Activated naive CD8-positive, alpha-beta T cell treated with anti-CD3 and anti-CD28 coated beads, Interleukin-2, amount 10 ng/mL, durations not matched to agents 7 days and 5 days (primary cell): Measurements from ENCODE around the gene CPXM2. TPM values are rescaled to one million over a fixed set of nuclear protein-coding genes. Genes with fewer than 3 reads are reported as not detected.

Experiments
- ATAC-seq: fragments of 150-1000 bp; cut with Tn5 transposase; one replicate; pipeline ENCODE4 v1.10.0; 2021; ENCODE audit warnings: low read depth, moderate library complexity
- POLR2A ChIA-PET: fragments of 350-600 bp; sonication (Branson Sonifier 250); formaldehyde crosslinking; loops from one replicate; lab custom pipeline; 2021; ENCODE audit warnings: antibody characterized with exemption; lab: Charles Lee
- DNase-seq: peaks from one replicate; pipeline ENCODE4 v3.0.0; 2021
- H3K27ac Mint-ChIP-seq: one replicate; pipeline ENCODE4 v1.8.0; 2022; ENCODE audit warnings: mild to moderate bottlenecking, mixed read lengths
- H3K27me3 Mint-ChIP-seq: one replicate; pipeline ENCODE4 v1.8.0; 2022; ENCODE audit warnings: mild to moderate bottlenecking, moderate library complexity, mixed read lengths
- H3K36me3 Mint-ChIP-seq: one replicate; pipeline ENCODE4 v1.8.0; 2021; ENCODE audit warnings: mild to moderate bottlenecking, mixed read lengths
- H3K4me1 Mint-ChIP-seq: one replicate; pipeline ENCODE4 v1.8.0; 2021; ENCODE audit warnings: mixed read lengths
- H3K4me3 Mint-ChIP-seq: one replicate; pipeline ENCODE4 v1.8.0; 2022; ENCODE audit warnings: mild to moderate bottlenecking, moderate library complexity, mixed read lengths
- H3K9me3 Mint-ChIP-seq: one replicate; pipeline ENCODE4 v1.8.0; 2021; ENCODE audit warnings: mixed read lengths
- total RNA-seq, 2 experiments: library from RNA; stranded (reverse); gene quantifications; one replicate each; pipeline ENCODE4 v1.2.3, GENCODE V29; 2021

Gene CPXM2
- total RNA-seq, 2 experiments from 2014 or later: not detected

DNA sequence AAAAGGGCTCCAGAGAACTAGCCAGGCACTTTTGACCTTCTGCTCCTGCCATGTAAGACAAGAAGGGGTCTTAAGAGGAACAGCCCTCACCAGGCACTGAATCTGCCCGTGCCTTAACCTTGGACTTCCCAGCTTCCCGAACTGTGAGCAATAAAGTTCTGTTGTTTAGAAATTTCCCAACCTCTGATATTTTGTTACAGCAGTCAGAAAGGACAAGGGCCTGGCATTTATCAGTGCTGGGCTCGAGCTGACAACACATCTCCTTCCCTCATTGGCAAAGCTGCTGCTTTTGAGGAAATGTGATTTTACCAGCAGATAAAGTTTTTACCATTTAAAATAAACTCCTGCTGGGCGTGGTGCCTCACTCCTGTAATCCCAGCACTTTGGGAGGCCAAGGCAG lies 122.0 kb downstream of the CPXM2 start:
- H3K9me3 Mint-ChIP-seq: peaks cover 9% of the 10 kb centered on the region
- no peak overlapping the region for H3K27ac Mint-ChIP-seq
- peaks cover 2% of the 10 kb centered on the region for H3K36me3 Mint-ChIP-seq
- peaks cover 4% of the 10 kb centered on the region for H3K4me1 Mint-ChIP-seq
- ATAC-seq: no peak
- DNase-seq: no peak
- no peak overlapping the region for H3K4me3 Mint-ChIP-seq
- POLR2A ChIA-PET: no interaction called here
- H3K27me3 Mint-ChIP-seq: peaks cover 12% of the 10 kb centered on the region

DNA sequence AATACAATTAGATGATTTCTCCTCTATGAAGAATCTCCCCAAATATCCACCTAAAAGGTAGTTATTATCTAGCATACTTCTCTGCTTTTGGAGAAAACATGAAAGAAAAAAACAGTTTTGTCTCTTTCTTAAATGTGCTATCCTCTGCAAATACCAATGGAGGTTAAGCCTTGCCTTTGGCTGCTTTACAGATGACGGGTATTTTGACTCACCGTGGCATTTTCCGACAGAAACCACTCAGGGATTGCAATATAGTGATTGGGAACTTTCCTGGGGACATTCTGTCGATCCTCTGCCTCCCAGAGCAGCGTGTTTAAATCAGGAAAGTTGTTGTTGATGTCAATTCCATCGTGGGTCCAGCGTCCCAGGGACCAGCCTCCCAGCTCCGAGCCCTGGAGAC lies 124.8 kb downstream of the CPXM2 start:
- H3K4me1 Mint-ChIP-seq: no peaks in the 10 kb centered on the region
- no peak overlapping the region for H3K27ac Mint-ChIP-seq
- POLR2A ChIA-PET: no interaction called here
- DNase-seq (no peak), ATAC-seq (no peak)
- H3K4me3 Mint-ChIP-seq: no peak overlapping the region
- H3K36me3 Mint-ChIP-seq: no peaks in the 10 kb centered on the region
- peaks cover 20% of the 10 kb centered on the region for H3K27me3 Mint-ChIP-seq
- peaks cover 7% of the 10 kb centered on the region for H3K9me3 Mint-ChIP-seq

DNA sequence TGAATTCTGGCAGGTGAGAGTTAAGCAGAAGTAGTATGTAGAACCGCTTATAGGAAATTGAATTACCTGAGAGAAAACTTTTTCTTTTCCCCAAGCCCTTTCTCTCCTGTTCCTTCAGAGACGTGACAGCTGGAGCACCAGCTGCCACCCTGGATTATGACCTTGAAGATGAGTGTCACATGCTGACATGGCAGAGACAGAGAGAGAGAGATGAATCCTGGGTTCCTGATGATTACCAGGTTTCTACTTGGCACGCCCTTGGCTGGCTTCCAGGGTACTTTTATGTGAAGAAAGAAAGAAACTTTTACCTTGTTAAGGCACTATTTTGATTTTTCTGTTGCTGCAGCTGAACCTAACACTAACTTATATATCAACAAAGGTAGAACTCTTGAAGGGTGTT lies 125.6 kb downstream of the CPXM2 start:
- POLR2A ChIA-PET: no interaction called here
- Mint-ChIP-seq H3K36me3 (no peaks in the 10 kb centered on the region), H3K4me3 (no peak overlapping the region), H3K27me3 (peaks cover 20% of the 10 kb centered on the region), H3K9me3 (peaks cover 2% of the 10 kb centered on the region), H3K27ac (no peak overlapping the region), H3K4me1 (no peaks in the 10 kb centered on the region)
- no peak for ATAC-seq
- no peak for DNase-seq

DNA sequence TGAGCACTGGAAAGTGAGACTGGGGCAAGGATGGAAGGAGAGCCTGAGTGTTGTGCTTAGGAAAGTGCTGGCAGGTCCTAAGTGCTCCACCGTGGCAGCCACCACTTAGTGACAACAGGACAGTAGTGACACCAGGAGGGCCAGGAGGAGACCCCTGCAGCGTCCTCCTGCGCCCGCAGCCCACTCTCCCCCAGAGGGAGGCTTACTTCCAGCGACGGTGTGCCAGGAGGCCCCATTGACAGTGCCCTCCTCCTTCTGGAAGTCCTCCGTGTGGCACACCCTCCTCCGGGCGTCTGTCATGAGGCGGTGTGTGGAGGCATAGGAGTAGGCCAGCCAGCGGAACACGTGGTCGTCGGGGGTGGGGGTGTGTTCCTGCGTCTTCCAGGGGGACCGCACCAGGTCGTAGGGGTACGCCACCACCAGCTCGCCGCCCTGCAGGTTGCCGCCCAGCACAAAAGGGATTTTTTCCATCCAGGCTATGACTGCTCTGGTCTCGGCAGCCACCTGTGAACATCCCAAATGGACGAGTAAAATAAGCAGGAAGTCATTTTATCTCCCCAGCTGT lies 129.9 kb downstream of the CPXM2 start:
- ATAC-seq (no peak), DNase-seq (no peak)
- Mint-ChIP-seq H3K27me3 (peaks cover 14% of the 10 kb centered on the region), H3K27ac (no peak overlapping the region), H3K4me1 (no peaks in the 10 kb centered on the region), H3K9me3 (no peaks in the 10 kb centered on the region), H3K36me3 (no peaks in the 10 kb centered on the region), H3K4me3 (no peak overlapping the region)
- POLR2A ChIA-PET: no interaction called here

DNA sequence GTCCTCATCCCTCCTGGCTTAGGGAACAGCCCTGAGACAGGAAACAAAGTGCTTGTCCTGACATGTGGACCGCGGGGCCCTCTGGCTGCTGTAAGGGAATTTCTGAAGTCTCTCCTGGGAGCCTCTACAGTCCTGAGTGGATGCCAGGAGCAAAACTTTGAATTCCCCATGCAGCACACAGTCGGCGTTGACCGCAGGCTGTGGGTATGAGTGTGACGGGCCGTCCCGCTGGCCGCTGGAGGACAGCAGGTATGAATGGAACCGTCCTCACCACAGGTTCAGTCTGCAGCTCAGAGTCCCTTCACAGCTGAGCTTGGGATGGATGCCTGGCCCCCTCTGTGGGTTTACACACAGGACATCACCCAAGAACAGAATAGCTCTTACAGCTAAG lies 130.6 kb downstream of the CPXM2 start:
- Mint-ChIP-seq H3K4me3 (no peak overlapping the region), H3K4me1 (no peaks in the 10 kb centered on the region), H3K36me3 (no peaks in the 10 kb centered on the region), H3K27ac (no peak overlapping the region), H3K27me3 (peaks cover 11% of the 10 kb centered on the region), H3K9me3 (no peaks in the 10 kb centered on the region)
- ATAC-seq (no peak), DNase-seq (no peak)
- POLR2A ChIA-PET: no interaction called here

DNA sequence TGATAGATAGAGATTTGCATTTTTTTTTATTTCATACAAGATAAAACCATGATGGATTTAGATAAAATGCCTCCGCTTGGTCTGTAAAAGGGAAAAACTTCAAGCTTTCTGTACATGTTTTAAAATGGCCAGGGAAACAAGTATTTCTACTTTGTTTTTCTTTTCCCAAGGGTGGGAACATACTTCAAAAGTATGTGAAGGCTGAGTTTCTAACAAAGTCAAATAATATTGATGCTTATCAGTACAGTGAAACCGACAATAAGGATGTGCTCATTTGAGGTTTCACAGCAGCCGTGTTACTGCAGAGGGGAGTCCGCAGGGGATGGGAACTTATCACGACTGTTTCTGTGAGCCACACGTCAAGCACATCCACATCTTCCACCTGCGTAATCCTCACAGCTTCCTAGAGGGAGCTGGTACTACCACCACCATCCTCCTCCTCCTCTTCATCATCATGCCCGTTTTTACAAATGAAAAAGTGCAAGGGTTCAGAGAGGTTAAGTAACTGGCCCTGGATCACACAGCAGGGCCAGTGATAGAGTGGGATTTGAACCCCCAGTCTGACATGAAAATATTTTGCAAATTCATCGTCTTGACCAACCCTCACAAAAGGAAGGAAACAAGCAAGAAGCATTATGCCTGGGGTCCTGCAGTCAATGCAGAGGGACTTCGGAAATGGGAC lies 131.1 kb downstream of the CPXM2 start:
- no peak for DNase-seq
- Mint-ChIP-seq H3K4me1 (no peaks in the 10 kb centered on the region), H3K9me3 (no peaks in the 10 kb centered on the region), H3K4me3 (no peak overlapping the region), H3K27ac (no peak overlapping the region), H3K36me3 (no peaks in the 10 kb centered on the region), H3K27me3 (peaks cover 8% of the 10 kb centered on the region)
- POLR2A ChIA-PET: no interaction called here
- ATAC-seq: no peak

DNA sequence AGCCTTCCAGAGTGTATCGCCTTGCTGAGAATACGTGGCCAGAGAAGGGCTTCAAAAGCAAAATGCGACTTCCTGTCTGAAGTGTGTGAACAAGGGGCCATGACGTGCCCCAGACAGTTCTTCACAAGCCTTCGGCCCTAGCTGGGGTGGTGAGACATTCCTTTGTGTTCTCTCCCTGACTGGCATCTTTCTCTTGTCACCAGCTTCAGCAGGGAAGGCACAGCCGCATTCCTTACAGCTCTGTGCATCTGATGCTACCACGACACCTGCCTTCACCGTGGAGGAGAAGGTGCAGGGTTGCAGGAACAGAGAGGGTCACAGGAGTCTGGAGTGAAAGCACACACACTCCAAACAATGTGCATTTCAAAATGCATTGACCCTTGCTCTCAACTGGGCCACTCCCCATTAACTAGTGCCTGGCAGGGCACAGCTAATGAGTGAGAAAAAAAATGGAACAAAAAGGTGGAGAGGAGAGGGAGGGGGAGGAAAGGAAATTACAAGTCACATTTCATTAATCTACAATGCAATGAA lies 132.0 kb downstream of the CPXM2 start:
- Mint-ChIP-seq H3K27ac (no peak overlapping the region), H3K36me3 (no peaks in the 10 kb centered on the region), H3K27me3 (peaks cover 10% of the 10 kb centered on the region), H3K4me1 (no peaks in the 10 kb centered on the region), H3K9me3 (no peaks in the 10 kb centered on the region), H3K4me3 (no peak overlapping the region)
- POLR2A ChIA-PET: no interaction called here
- no peak for DNase-seq
- ATAC-seq: no peak

DNA sequence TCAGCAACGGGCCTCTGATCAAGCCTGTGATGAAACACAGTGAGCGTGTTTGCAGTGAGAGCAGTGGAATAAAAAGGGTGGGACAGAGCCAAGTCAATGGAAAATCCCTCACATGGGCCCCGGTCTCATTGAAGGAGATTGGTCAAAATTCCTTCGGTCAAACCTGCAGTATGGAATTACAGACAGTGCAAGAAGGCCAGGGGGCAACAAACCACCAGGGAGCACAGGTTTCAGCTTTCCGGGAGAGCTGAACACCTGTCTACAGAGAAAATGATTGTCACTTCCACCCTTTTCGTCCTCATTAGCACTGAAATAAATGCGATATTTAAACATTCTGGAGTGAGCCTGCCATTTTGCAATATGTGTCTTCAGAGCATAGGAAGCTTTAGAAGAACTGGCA lies 132.6 kb downstream of the CPXM2 start:
- Mint-ChIP-seq H3K4me1 (no peaks in the 10 kb centered on the region), H3K9me3 (no peaks in the 10 kb centered on the region), H3K4me3 (no peak overlapping the region), H3K36me3 (no peaks in the 10 kb centered on the region), H3K27ac (no peak overlapping the region), H3K27me3 (peaks cover 8% of the 10 kb centered on the region)
- DNase-seq (no peak), ATAC-seq (no peak)
- POLR2A ChIA-PET: no interaction called here

DNA sequence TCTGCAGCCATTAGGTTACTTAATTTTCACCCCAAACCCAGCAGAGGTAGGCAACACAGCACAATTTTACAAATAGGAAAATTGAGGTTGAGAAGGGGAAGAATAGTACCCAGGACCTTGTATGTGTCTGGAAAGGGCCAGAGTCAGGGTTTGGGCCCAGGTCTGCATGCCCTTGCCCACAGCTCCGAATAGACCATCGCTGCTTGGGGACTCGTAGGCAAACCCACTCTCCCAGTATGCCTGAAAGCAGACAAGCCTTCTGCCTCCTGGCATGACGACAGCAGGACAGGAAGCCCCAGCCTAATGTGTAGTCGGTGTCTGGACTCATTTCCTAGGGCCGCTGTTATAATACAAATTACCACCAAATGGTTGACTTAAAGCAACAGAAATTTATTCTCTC lies 133.8 kb downstream of the CPXM2 start:
- Mint-ChIP-seq H3K4me1 (no peaks in the 10 kb centered on the region), H3K27ac (no peak overlapping the region), H3K36me3 (no peaks in the 10 kb centered on the region), H3K27me3 (peaks cover 4% of the 10 kb centered on the region), H3K9me3 (no peaks in the 10 kb centered on the region), H3K4me3 (no peak overlapping the region)
- ATAC-seq (no peak), DNase-seq (no peak)
- POLR2A ChIA-PET: no interaction called here

DNA sequence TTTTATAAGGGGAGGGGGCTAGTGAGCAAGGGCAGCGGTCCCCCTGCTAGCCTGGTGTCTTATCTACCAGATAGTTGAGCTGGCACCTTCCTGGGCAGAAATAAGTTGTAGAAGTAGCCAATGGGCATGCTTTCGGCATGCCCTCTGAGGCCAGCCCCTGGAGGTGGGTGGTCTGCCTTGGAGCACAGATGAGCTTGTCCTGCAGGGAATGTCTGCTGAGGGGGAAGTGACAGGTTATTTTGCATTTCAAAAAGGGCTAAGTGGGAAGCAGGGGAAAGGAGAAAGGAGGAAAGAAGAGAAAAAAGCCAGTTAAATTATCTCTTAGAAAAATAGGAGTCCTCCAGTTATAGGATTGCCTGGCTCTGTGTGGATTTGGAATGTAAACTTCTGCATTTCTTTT lies 136.5 kb downstream of the CPXM2 start:
- ATAC-seq: no peak
- no peak for DNase-seq
- H3K36me3 Mint-ChIP-seq: no peaks in the 10 kb centered on the region
- no peaks in the 10 kb centered on the region for H3K4me1 Mint-ChIP-seq
- H3K27me3 Mint-ChIP-seq: peaks cover 2% of the 10 kb centered on the region
- POLR2A ChIA-PET: no interaction called here
- no peak overlapping the region for H3K4me3 Mint-ChIP-seq
- H3K27ac Mint-ChIP-seq: no peak overlapping the region
- H3K9me3 Mint-ChIP-seq: peaks cover 1% of the 10 kb centered on the region

DNA sequence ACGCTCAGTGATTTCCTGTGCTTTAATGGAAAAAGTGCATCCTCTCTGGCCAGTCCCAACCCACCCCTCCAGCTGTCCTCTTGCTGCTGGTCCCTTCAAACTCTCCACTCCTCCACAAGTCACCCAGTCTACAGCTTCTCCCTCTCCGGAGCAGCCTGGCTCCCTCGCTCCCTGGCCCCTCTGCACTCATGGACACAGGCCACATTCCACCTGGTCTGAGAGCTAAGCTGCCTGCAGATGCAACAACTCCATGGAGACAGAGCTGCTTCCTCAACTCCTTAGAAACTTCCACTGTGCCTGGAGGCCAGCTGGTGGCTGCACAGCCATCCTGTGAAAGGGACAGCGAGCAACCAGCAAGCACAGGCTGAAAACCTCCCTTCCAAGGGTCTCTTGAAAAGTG lies 137.5 kb downstream of the CPXM2 start:
- no peak overlapping the region for H3K4me3 Mint-ChIP-seq
- H3K27ac Mint-ChIP-seq: no peak overlapping the region
- H3K4me1 Mint-ChIP-seq: no peaks in the 10 kb centered on the region
- H3K27me3 Mint-ChIP-seq: peaks cover 2% of the 10 kb centered on the region
- POLR2A ChIA-PET: no interaction called here
- peaks cover 1% of the 10 kb centered on the region for H3K9me3 Mint-ChIP-seq
- DNase-seq (no peak), ATAC-seq (no peak)
- no peaks in the 10 kb centered on the region for H3K36me3 Mint-ChIP-seq

DNA sequence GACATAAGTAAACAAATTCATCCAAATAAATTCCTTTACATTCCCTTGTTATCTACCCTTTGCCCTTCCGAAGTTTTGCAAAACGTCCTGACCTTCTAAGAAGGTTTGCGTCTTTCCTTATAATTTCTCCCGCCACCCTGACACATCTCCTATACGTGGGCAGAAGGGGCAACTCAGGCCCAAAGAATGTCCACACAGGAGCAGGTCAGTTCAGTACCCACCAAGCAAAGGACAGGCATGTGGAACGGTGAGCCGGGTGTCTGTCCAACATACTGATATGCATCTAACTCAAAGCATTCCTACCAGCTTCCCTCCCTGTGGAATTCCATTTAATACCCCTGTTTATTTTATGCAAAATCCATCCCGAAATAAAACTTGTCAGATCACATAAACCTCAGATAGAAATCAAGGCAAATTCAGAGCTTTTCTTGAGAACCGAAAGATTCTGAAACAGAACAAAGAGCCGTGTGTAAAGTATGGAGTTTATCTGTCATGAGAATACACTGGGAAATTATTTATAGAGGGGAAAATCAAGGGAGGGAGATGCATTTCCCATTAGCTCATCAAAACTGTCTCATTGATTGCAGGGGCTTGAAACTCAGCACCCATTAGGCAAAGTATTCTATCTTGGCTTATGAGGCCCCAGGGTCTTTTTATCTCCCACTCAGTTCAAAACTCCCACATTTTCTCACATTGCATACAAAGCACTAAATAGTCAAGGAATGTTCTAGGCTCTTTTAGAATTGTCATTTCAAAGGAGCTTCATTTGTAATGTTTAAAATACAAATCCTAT lies 140.1 kb downstream of the CPXM2 start:
- H3K4me1 Mint-ChIP-seq: no peaks in the 10 kb centered on the region
- H3K36me3 Mint-ChIP-seq: no peaks in the 10 kb centered on the region
- POLR2A ChIA-PET: no interaction called here
- DNase-seq (no peak), ATAC-seq (no peak)
- H3K9me3 Mint-ChIP-seq: peaks cover 1% of the 10 kb centered on the region
- no peak overlapping the region for H3K4me3 Mint-ChIP-seq
- H3K27ac Mint-ChIP-seq: no peak overlapping the region
- H3K27me3 Mint-ChIP-seq: peaks cover 2% of the 10 kb centered on the region

DNA sequence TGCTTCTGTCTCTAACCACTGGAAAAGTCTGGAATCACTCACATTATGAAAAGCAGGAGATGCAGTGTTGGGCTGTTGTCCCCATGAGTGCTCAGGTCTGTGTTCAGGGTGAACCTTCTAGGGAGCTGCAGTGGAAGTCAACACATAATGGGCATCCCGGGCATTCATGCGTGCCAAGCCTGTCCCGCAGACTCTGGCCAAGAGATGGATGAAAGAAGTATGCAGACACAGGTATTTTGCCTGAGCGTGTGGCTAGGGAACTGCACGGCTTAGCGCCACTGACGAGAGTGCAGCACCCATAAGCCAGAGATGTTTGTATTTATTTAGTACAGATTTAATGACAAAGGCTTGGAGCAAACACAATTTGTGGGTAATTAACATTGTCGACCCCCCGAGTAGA lies 140.7 kb downstream of the CPXM2 start:
- Mint-ChIP-seq H3K4me1 (no peaks in the 10 kb centered on the region), H3K9me3 (peaks cover 1% of the 10 kb centered on the region), H3K4me3 (no peak overlapping the region), H3K36me3 (no peaks in the 10 kb centered on the region), H3K27me3 (peaks cover 2% of the 10 kb centered on the region), H3K27ac (no peak overlapping the region)
- no peak for DNase-seq
- POLR2A ChIA-PET: no interaction called here
- no peak for ATAC-seq

DNA sequence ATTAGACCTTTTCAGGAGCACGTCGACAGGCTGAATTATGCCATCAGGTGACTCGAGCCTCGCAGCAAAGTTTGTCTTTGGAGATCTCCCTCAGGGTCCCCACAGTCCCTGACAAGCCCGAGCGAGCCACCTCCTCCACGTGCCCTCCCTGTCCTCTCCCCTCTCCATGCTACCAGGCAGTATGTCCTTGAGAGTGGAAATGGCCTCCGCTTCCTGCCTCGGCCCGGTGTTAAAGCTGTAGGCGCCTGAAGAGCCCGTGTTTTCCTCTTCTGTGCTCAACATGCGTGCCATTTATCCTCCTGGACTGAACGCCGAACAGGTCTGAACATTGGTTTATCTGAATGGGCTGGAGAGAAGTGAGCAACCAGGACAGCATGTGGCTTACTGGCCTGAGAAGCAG lies 142.9 kb downstream of the CPXM2 start:
- H3K27ac Mint-ChIP-seq: no peak overlapping the region
- no peaks in the 10 kb centered on the region for H3K27me3 Mint-ChIP-seq
- no peak overlapping the region for H3K4me3 Mint-ChIP-seq
- no peak for ATAC-seq
- no peaks in the 10 kb centered on the region for H3K36me3 Mint-ChIP-seq
- peaks cover 1% of the 10 kb centered on the region for H3K9me3 Mint-ChIP-seq
- no peak for DNase-seq
- POLR2A ChIA-PET: no interaction called here
- no peaks in the 10 kb centered on the region for H3K4me1 Mint-ChIP-seq
